ENCODE results near the gene FNBP1L.

FNBP1L gene

GRCh38 chr1:93574511-93574910, 126.6 kb downstream of the FNBP1L start:
- no peak overlapping the region for H3K4me3 ChIP-seq (ENCODE audit: low read length)
- no peak for DNase-seq (ENCODE audit: low read depth)
- TF ChIP-seq CTCF (IDR thresholded peaks at IDR 0.05; ENCODE audit: insufficient read depth, low read depth, low read length, missing control alignments), result no peak

GRCh38 chr1:93574991-93575390, 127.1 kb downstream of the FNBP1L start:
- H3K4me3 ChIP-seq (ENCODE audit: low read length), result no peak overlapping the region
- no peak for TF ChIP-seq CTCF (IDR thresholded peaks at IDR 0.05; ENCODE audit: insufficient read depth, low read depth, low read length, missing control alignments)
- DNase-seq (ENCODE audit: low read depth), result no peak

GRCh38 chr1:93575621-93576284, 127.8 kb downstream of the FNBP1L start:
- H3K4me3 ChIP-seq (ENCODE audit: low read length), result no peak overlapping the region
- TF ChIP-seq CTCF (IDR thresholded peaks at IDR 0.05; ENCODE audit: insufficient read depth, low read depth, low read length, missing control alignments), result no peak
- peak; percentile 56 for DNase-seq (ENCODE audit: low read depth)

- DNase-seq (ENCODE audit: low read depth), result no peak
- no peak for TF ChIP-seq CTCF (IDR thresholded peaks at IDR 0.05; ENCODE audit: insufficient read depth, low read depth, low read length, missing control alignments)
- no peak overlapping the region for H3K4me3 ChIP-seq (ENCODE audit: low read length)
Observed at GRCh38 chr1:93576346-93576745, 128.4 kb downstream of the FNBP1L start.

- no peak overlapping the region for H3K4me3 ChIP-seq (ENCODE audit: low read length)
- DNase-seq (ENCODE audit: low read depth), result no peak
- no peak for TF ChIP-seq CTCF (IDR thresholded peaks at IDR 0.05; ENCODE audit: insufficient read depth, low read depth, low read length, missing control alignments)
Observed at GRCh38 chr1:93576746-93577145, 128.8 kb downstream of the FNBP1L start.

- TF ChIP-seq CTCF (IDR thresholded peaks at IDR 0.05; ENCODE audit: insufficient read depth, low read depth, low read length, missing control alignments), result no peak
- no peak overlapping the region for H3K4me3 ChIP-seq (ENCODE audit: low read length)
- DNase-seq (ENCODE audit: low read depth), result no peak
Observed at GRCh38 chr1:93577536-93578432, 129.9 kb downstream of the FNBP1L start.
